NK-92 (cell line): ENCODE measurements around the gene IPO9.
"Not testable (repeated sequence)": the region's sequence is repeated elsewhere in the genome, so short reads cannot be mapped to it uniquely, and the experiment has no call there.

Source experiments
- DNase-seq: peaks from one replicate; lab custom pipeline; 2025; ENCODE audit not compliant: unreplicated experiment; lab: John Stamatoyannopoulos, UW

IPO9 gene

DNA sequence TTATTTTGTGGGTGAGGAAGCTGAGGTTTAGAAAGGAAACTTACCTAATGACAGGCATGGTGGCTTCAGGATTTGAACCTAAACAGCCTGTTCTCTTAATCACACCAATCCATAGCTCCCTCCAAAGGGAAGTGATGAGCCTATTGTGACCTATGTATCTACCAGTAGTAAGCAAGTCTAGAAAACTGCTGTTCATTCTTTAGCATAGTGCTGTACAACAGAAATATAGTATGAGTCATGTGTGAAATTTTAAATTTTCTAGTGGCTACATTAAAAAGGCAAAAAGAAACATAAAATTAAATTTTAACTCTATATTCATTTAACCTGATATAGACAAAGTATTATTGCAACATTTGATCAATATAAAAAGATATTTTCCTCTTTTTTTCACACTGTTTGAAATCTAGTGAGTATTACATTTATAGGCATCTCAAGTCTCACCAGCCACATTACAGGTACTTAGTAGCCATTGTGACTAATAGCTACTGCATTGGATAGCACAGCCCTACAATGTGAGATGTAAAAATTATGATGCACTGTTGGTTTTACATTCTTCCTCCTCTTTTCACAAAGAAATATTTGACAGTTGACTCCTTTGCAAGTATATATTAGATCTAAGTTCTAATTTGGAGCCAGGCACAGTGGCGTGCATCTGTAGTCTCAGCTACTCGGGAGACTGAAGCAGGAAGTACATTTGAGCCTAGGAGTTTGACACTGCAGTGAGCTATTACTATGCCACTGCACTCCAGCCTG lies 16.6 kb downstream of the IPO9 start:
- DNase-seq, result no peak

DNA sequence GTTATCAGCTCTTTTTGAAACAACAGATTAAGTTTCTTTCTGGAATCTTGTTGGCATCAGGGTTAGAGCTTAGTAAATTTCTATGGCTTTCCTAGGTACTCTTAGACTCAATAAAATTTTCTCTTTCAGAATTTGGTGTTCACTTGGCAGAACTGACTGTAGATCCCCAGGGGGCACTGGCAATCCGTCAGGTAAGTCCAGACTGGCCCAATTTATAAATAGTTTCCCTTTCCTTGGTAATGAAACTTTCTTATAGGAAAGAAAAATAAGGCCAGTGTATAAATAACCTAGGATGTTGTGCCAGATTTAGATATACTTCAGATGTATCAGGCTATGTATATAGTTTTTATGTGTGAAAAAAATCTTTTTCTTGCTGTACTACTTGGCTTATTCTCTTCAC lies 18.2 kb downstream of the IPO9 start:
- DNase-seq, result no peak

DNA sequence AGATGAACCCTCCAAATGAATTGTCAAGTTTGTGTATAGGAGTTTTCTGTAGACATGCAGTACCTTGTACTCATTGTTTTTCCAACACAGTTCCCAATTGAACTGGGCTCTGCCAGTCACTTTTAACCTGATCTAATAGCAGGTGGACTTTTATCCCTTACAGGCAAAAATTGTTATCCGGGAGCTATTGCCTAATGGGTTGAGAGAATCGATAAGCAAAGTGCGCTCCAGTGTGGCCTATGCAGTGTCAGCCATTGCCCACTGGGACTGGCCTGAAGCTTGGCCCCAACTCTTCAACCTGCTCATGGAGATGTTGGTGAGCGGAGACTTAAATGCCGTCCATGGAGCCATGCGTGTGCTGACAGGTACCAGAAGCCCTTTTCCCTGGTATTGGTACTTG lies 19.3 kb downstream of the IPO9 start:
- no peak for DNase-seq

DNA sequence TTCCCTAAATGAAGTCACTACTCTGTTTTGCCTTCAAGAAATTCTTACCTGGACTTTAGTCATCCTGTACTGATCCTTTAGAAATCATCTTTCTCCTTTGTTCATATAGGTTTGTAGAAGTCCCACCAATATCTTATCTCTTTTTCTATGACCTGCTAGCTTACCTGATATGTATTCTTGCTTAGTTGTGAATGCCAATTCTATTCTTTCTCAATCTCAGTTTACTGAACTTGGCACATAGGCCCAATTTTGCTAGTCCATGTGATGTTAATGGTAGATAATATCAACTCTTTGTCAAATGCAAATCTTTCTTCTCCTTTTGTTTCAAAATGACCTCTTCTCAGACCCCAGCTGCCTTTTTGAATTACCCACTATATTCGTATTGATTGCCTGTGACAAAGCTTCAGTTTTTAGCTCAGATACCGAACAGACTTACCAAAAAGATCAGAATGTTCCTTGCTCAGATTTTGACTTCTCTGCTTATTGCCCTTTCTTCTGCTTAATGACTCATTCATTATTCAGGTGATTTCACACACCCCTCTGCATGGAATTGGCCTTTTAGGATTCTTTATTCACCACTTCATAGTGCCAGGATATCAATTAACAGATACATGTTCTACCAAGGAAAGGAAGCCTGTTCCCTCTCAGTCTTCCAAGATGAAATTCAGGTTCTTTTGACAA lies 20.6 kb downstream of the IPO9 start:
- no peak for DNase-seq

DNA sequence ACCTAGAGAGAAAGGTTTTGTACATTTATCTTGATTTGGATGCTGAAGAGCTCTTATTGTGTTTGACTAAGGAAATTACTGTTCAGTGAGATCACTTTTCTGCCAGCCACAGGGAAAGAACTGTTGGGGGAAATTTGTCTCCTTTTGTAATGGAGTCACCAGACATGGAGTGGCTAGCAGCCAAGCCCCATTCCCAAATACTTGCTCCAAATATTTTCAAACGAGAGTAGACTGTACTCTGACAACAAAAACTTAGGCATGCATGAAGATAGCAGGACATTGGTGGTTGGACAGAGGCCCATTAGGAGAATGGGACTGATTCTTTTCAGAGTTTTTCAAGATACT lies 21.1 kb downstream of the IPO9 start:
- no peak for DNase-seq

DNA sequence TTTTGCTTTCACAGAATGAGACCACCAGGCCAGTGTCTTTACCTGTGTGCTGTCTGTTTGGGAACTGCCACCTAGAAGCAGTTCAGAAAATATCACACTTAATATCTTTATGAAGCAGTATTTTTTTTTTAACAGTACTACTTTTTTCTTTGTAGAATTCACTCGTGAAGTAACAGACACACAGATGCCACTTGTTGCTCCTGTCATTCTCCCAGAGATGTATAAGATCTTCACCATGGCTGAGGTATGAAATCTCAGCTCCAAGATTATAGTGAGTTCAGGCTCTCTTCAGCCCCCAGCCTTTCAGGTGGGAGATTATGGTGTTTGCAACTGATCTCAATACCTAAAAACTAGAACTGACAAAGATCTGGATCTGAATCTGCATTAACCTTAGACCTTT lies 23.0 kb downstream of the IPO9 start:
- DNase-seq, result no peak

DNA sequence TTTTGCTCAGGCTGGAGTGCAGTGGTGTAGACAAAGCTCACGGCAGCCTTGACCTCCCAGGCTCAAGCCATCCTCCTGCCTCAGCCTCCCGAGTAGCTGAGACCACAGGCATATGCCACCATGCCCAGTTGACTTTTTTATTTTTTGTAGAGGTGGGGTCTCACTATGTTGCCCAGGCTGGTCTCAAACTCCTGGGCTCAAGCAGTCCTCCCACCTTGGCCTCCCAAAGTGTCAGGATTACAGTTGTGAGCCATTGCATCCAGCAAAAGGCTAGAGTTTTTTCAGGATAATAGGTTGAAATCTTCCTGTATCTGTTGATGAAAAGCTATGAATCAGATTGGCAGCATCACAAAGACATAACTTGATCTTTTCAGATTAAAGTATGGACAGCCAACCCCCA lies 27.8 kb downstream of the IPO9 start:
- not testable (repeated sequence) for DNase-seq

DNA sequence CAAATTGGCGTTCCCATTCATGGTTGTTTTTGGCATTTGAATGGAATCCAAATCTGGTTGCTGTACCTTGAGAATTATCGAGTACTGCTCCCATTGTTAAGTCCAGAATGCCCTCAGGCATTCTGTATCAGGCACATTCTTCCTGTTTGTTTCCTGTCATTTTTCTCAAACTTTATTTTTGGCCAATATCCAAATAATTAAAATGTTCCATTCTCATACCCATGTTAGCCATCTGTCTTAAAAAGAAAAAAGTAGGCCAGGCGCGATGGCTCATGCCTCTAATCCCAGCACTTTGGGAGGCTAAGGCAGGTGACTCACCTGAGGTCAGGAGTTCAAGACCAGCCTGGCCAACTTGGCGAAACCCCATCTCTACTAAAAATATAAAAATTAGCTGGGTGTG lies 30.5 kb downstream of the IPO9 start:
- DNase-seq, result no peak

DNA sequence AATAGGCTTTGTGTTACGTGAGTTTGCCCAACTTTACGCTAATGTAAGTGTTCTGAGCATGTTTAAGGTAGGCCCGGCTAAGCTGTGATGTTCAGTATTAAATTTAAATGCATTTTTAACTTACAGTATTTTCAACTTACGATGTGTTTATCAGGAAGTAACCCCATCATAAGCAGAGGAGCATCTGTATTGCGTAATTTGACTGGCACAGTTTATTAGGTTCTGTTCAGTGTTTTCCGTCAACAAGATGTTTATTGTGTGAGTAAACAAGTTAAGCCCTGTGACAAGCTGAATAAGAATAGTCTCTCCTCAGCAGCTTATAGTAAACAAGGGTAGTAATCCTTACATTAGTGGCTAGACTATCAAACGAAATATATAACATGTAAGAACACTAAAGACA lies 32.5 kb downstream of the IPO9 start:
- no peak for DNase-seq

DNA sequence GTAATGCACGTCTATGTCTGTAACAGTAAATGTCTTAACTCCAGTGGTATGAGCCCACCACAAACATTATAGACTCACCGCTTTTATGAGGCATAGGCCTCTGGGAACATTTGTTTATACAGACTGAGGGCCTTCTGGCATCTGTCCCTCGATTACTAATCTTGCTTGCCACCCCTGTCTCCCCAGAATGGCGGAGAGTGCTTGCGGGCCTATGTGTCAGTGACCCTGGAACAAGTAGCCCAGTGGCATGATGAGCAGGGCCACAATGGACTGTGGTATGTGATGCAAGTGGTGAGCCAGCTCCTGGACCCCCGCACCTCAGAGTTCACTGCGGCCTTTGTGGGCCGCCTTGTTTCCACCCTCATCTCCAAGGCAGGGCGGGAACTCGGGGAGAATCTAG lies 41.4 kb downstream of the IPO9 start:
- no peak for DNase-seq

DNA sequence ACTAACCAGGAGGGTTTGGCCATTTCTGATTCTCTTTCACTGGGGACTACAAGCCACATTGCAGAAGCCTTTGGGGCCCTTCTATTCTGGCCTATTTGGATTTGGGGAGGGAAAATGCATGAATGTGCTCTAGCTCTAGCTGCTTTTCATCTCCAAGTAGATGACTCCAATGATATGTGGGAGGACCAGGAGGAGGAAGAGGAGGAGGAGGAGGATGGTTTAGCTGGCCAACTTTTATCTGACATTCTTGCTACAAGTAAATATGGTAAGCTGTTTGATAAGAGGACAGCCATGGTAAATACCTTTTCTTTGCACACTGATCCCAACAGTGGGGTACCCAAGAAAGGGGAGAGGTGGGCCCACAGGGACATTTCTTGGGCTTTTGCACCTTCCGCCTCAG lies 45.7 kb downstream of the IPO9 start:
- no peak for DNase-seq

DNA sequence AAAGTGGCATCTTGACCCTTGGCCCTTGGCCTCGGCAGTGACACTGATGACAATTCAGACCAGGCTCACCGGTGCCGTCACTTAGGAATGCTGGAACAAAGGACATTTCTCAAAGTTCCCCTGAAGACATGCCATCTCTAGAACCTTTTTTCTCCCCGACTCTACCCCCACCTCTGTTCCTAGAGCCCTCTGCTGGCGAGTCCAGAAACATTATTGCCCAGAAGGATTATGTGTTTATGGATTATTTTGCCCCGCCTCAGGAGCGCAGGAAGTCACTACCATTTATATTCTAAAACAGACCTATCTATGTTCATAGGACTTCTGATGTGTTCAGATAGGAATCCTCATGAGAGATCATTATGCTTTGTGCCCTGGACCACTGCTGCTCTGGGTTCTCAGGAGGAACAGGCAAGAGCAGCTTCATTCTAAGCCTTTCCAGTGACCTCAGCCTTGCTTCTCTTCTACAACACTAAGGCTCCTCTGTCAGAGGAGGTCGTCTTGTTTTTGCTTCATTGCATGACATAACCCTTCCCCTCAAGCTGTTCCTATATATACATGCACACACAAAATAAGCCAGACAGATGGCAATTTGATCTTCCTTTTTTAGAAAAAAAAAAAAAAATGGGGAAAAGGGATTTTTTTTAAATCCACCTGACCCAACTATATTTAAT lies 47.3 kb downstream of the IPO9 start:
- DNase-seq, result no peak

DNA sequence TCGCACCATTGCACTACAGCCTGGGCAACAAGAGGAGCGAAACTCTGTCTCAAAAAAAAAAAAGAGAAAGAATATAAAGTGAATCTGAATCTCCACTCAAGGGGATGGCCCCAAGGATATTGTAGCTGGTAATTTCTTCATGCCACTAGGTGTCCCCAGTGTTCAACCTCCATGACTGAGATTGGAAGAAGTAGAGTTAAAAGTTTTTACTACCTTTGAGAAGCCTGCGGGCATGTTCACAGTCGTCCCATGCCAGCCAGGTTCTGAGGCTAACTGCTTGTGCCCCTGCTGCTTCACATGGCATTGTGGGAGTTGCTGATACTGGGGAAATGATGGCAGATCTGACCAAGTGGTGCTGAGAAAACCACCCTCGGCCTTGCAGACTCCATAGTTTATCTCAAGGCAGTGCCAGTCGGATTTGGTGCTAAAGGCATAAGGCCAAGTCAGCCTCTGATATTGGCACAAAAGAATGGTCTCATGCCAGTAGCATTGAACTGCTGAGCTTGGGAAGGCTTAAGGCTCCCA lies 49.0 kb downstream of the IPO9 start:
- no peak for DNase-seq

DNA sequence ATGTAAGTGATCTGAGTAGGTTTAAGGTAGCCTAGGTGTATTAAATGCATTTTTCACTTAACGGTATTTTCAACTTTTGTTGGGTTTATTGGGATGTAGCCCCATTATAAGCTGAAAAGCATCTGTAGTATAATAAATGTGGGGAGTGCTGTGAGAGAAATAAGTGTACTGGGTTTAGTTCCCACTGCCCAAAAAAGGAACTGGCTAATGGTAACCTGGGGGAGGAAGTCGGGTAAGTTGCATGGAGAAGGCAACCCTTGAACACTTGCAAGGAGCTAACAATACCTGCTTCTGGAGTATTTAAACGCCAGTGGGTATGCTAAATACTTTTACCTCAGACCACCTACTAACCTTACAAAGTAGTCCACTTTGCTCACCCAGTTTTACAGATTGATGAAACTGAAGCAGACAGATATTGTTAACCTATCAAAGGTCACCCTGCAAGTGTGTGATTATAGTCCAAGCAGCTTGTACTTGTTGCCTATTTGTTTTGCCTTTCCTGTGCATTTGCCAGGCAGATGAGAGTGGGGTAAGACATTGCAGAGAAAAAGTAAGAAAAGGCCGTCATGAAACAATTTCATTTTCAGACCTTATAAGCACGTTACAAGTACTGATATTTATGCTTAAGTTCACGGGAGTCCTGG lies 52.1 kb downstream of the IPO9 start:
- no peak for DNase-seq

DNA sequence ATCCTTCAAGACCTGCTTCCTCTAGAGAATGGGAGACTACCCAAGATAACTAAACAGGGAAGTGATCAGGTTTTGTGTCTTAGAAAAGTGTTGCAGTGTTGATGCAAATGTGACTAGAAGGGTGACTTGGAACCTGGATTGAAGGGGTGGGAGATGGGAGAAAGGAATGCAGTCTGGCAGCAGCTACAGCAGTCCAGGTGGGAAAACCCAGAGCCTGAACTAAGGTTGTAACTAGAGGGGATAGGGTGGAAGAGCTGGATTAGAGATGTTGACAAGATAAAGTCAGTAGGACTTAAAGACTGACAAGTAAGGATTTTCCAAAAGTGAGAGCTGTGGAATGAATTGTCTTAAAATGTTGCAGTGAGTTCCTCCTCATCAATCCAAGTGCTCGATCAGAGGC lies 52.7 kb downstream of the IPO9 start:
- no peak for DNase-seq

DNA sequence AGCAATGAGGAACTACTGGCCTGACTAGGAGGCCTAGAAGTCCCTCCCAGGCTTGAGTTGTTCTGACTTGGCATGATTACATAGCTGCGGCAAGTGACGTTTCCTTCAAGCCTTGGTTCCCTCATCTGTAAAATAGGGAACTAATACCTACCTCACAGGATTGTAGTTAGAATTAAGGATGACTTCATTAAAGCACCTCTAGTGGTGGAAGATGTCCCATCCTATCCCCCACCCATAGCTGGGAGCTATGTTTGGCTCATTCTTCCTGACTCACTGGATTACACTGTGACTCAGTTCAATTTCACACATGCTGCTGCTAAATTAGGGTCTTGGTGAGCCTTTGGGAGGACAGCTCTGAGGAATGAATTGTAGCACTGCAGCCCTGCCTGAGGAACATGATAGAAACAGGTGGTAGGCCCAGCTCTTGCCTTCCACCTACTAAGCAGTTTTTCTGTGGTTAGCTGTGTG lies 53.7 kb downstream of the IPO9 start:
- DNase-seq, result no peak

DNA sequence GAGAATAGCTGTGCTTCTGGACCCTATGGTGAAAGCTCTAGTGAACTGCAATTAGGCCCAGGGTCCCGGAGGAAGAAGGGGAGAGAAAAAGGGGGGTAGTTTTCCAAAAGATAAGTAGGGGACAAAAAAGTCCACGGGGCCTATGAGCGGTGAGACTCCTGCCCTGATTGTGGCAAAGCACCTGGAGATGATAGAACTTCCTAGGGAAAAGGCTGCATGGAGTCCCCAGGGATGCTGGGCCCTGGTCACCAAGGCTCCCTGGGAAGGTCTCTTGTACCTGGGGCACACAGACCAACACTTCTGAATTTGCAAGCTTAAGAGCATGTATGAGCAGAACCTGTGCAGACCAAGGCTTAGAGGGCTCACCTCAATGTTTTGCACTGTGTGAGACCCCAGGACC lies 54.3 kb downstream of the IPO9 start:
- DNase-seq, result no peak

DNA sequence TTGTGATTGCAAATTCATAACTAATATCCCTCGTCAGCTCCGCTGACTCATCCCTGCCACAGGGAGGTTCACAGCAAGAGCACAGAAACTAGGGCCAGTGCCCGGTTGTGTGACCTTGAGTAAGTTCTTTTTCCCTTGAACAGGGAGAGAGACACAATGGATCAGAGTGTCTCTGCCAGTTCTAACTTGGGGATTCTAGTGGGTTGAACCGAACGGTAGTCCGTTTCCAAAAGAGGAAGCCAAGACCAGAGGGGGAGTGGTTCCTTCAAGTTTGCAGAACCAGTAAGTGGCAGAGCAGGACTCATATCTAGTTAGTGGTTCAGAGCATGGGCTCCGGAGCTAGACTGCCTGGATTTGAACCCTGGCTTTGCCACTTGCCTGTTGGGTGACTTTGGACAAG lies 54.8 kb downstream of the IPO9 start:
- no peak for DNase-seq

DNA sequence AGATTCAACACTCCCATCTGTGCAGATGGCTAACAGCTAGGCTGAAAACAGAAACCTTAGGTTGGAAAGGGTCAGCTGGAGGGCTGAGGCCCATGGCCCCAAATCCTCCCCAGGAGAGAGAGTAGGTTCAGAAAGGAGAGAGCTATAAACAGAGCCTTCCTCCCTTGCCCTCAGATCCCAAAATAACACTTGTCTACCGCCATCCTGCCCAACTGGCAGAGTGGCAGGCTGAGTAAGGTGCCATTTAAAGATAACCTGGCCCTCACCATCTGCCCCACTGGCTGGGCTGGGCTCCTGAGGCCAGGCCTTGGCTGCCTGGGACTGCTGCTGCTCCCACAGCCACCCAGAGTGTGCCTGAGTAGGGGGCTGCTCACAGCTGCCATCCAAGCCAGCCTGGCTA lies 55.5 kb downstream of the IPO9 start:
- DNase-seq, result no peak

DNA sequence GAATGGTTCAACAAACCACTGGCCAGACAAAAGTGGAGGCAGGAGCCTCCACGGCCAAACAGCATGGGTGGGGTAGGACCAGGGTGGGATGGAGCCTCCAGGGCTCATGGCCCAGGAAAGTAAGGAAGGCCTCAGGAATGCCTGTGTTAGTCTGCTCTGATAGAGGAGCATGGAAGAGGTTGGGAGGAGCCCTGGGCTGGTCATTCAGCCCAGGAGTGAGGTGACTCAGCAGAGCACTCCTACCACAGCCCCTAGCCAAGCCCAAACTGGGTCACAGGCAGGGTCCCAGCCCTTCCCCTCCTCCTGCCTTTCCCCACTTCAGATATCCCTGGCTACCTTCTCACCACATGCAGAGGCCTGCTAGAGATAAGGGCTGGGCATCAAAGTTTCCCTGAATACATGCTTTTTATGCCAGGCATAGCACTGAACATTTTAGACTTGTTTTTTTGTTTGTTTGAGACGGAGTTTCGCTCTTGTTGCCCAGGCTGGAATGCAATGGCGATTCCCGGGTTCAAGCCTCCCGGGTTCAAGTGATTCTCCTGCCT lies 56.6 kb downstream of the IPO9 start:
- no peak for DNase-seq

DNA sequence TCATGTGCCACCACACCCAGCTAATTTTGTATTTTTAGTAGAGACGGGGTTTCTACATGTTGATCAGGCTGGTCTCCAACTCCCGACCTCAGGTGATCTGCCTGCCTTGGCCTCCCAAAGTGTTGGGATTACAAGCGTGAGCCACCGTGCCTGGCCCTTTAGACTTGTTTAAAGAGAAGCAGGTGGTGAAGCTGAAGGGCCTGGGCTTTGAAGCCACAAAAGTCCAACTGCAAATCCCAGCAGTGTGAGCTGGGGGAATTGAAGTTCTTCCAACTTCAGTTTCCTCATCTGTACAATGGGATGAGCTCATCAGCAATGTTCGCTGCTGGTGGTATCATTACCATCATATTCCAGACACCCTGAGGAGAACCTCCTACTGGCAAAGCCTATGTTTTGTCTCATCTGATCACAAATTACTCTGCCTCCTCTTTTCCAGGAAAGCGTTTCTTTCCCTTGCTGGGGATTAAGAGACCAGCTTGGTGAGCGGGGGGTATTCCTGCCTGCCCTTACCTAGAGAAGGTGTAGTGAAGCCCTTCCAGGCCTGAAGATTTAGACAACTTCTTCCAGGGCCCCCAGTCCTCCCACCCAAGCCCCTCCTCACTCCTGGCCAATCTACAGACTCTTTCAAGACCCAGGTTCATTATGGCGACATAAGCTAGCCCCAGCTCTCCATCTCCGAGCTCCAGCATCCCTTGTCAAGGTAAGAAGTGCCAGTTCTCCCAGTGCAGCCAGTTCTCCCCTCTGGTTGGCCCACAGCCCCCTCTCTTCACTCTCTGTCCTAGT lies 57.3 kb downstream of the IPO9 start:
- DNase-seq, result no peak
